Measurements from ENCODE around the gene DGCR2. TPM values are rescaled to one million over a fixed set of nuclear protein-coding genes. Genes with fewer than 3 reads are reported as not detected.

The DGCR2 gene
- total RNA-seq, 4 donors from 2014 or later: 42.5 to 75.2 (median 50.8) TPM

GRCh38 chr22:19040888-19041703 lies 81.1 kb downstream of the DGCR2 start:
- Histone ChIP-seq H3K27ac (no peak overlapping the region), H3K27me3 (no peaks in the 10 kb centered on the region), H3K9me3 (no peaks in the 10 kb centered on the region), H3K36me3 (peaks cover 35 to 97% (median 66%) of the 10 kb centered on the region in 3 donors), H3K4me3 (no peak overlapping the region), H3K4me1 (no peaks in the 10 kb centered on the region)
- 90% methylated on average over 16 of the region's 30 CpGs for WGBS, 2 donors
- intact Hi-C loops (cut with DNase I): no loop called here
- no peak for DNase-seq
- TF ChIP-seq CTCF (IDR thresholded peaks at IDR 0.05): no peak
- TF ChIP-seq POLR2A (IDR thresholded peaks at IDR 0.05): no peak

- H3K9me3 ChIP-seq: no peaks in the 10 kb centered on the region
- no peak for DNase-seq
Measured at GRCh38 chr22:19040391-19040861, 81.8 kb downstream of the DGCR2 start.

GRCh38 chr22:19039796-19040280 lies 82.4 kb downstream of the DGCR2 start:
- no peak overlapping the region for H3K27ac ChIP-seq
- no peak for TF ChIP-seq CTCF (IDR thresholded peaks at IDR 0.05)
- DNase-seq: no peak
- 69 to 100% methylated on average over 3 of the region's 6 CpGs for WGBS, 2 donors
- no peaks in the 10 kb centered on the region for H3K27me3 ChIP-seq
- H3K9me3 ChIP-seq: no peaks in the 10 kb centered on the region
- H3K4me1 ChIP-seq: no peaks in the 10 kb centered on the region
- intact Hi-C loops (cut with DNase I): no loop called here
- no peak overlapping the region for H3K4me3 ChIP-seq
- H3K36me3 ChIP-seq: peaks cover 35 to 84% (median 57%) of the 10 kb centered on the region in 3 donors

More at GRCh38 chr22:19040391-19040861, 81.8 kb downstream of the DGCR2 start:
- peaks cover 35 to 90% (median 63%) of the 10 kb centered on the region in 3 donors for H3K36me3 ChIP-seq
- no peaks in the 10 kb centered on the region for H3K4me1 ChIP-seq
- WGBS, 2 donors: 80 to 100% methylated on average over 1 of the region's 4 CpGs
- no peak overlapping the region for H3K4me3 ChIP-seq
- intact Hi-C loops (cut with DNase I): no loop called here
- H3K27ac ChIP-seq: no peak overlapping the region
- TF ChIP-seq POLR2A (IDR thresholded peaks at IDR 0.05) (no peak), CTCF (IDR thresholded peaks at IDR 0.05) (no peak)
- no peaks in the 10 kb centered on the region for H3K27me3 ChIP-seq

- TF ChIP-seq POLR2A (IDR thresholded peaks at IDR 0.05) (no peak), CTCF (IDR thresholded peaks at IDR 0.05) (no peak)
- WGBS, 2 donors: 73 to 79% methylated on average over 8 of the region's 8 CpGs
Measured at GRCh38 chr22:19039448-19039780, 82.8 kb downstream of the DGCR2 start.

GRCh38 chr22:19038728-19039447 lies 83.3 kb downstream of the DGCR2 start:
- no peaks in the 10 kb centered on the region for H3K4me1 ChIP-seq
- 79 to 90% methylated on average over 2 to 4 of the region's 24 CpGs for WGBS, 2 donors
- no peak for DNase-seq
- H3K4me3 ChIP-seq: no peak overlapping the region
- no peaks in the 10 kb centered on the region for H3K9me3 ChIP-seq
- no peak for TF ChIP-seq POLR2A (IDR thresholded peaks at IDR 0.05)
- peaks cover 35 to 75% (median 49%) of the 10 kb centered on the region in 3 donors for H3K36me3 ChIP-seq
- H3K27me3 ChIP-seq: no peaks in the 10 kb centered on the region
- intact Hi-C loops (cut with DNase I): no loop called here
- H3K27ac ChIP-seq: no peak overlapping the region

More at GRCh38 chr22:19039448-19039780, 82.8 kb downstream of the DGCR2 start:
- H3K27ac ChIP-seq: no peak overlapping the region
- H3K4me3 ChIP-seq: no peak overlapping the region
- intact Hi-C loops (cut with DNase I): no loop called here
- no peaks in the 10 kb centered on the region for H3K27me3 ChIP-seq
- H3K36me3 ChIP-seq: peaks cover 35 to 80% (median 54%) of the 10 kb centered on the region in 3 donors
- no peaks in the 10 kb centered on the region for H3K4me1 ChIP-seq
- H3K9me3 ChIP-seq: no peaks in the 10 kb centered on the region
- no peak for DNase-seq

Measured in esophagus squamous epithelium (tissue), 5 donors.